OCI-LY7 (cell line): ENCODE results near the gene ADCK2. TPM values are rescaled to one million over a fixed set of nuclear protein-coding genes. Genes with fewer than 3 reads are reported as not detected.

Experiments
- BruUV-seq: library from RNA; stranded (reverse); fragments of 400-500 nt; replicated peaks from 2 replicates; lab custom pipeline; 2021; lab: Mats Ljungman, UMichigan
- CTCF ChIA-PET: fragments of 300-600 bp; sonication (Branson Sonifier 250); formaldehyde crosslinking; loops from one replicate; lab custom pipeline; 2022; ENCODE audit warnings: antibody characterized with exemption; ENCODE audit not compliant: unreplicated experiment; lab: Charles Lee
- POLR2A ChIA-PET: fragments of 300-600 bp; sonication (Branson Sonifier 250); formaldehyde crosslinking; loops from one replicate; lab custom pipeline; 2022; ENCODE audit warnings: antibody characterized with exemption; lab: Charles Lee
- DNase-seq: peaks from one replicate; pipeline ENCODE4 v3.0.0-alpha.2; 2015; ENCODE audit warnings: low spot score
- H2AFZ ChIP-seq: fragments of 200-600 bp; sonication (generic), shearing (Covaris generic); 2 replicates; pipeline ENCODE4 v1.6.1; 2014; ENCODE audit warnings: mild to moderate bottlenecking, antibody characterized with exemption, low read length, moderate library complexity
- H3K27ac ChIP-seq: fragments of 200-600 bp; sonication (generic); 2 replicates; pipeline ENCODE4 v1.5.1; 2014; ENCODE audit warnings: mixed run types, low read depth, mild to moderate bottlenecking, moderate library complexity, low read length, inconsistent platforms; ENCODE audit not compliant: poor library complexity, severe bottlenecking
- H3K36me3 ChIP-seq: fragments of 200-600 bp; sonication (generic); 2 replicates; pipeline ENCODE4 v1.6.1; 2014; ENCODE audit warnings: mild to moderate bottlenecking, antibody characterized with exemption, low read length, moderate library complexity, mixed read lengths; ENCODE audit not compliant: insufficient read depth
- H3K4me1 ChIP-seq: fragments of 200-600 bp; sonication (generic); 2 replicates; pipeline ENCODE4 v1.5.1; 2014; ENCODE audit warnings: mild to moderate bottlenecking, low read length; ENCODE audit not compliant: insufficient read depth, poor library complexity, severe bottlenecking
- H3K4me2 ChIP-seq: fragments of 200-600 bp; sonication (generic); 2 replicates; pipeline ENCODE4 v1.6.1; 2014; ENCODE audit warnings: mild to moderate bottlenecking, low read length
- H3K4me3 ChIP-seq: fragments of 200-600 bp; sonication (generic); 2 replicates; pipeline ENCODE4 v1.5.1; 2014; ENCODE audit warnings: mild to moderate bottlenecking, low read depth, low read length; ENCODE audit not compliant: poor library complexity, severe bottlenecking
- H3K79me2 ChIP-seq: fragments of 200-600 bp; sonication (generic); 2 replicates; pipeline ENCODE4 v1.6.1; 2016; ENCODE audit warnings: low read depth, mild to moderate bottlenecking, low read length, moderate library complexity, mixed read lengths; ENCODE audit not compliant: insufficient read depth
- H3K9me2 ChIP-seq: fragments of 200-600 bp; sonication (generic); 2 replicates; pipeline ENCODE4 v1.6.1; 2016; ENCODE audit warnings: mild to moderate bottlenecking, low read length, mixed read lengths; ENCODE audit not compliant: insufficient read depth
- H3K9me3 ChIP-seq: fragments of 200-600 bp; sonication (generic); 2 replicates; pipeline ENCODE4 v1.6.1; 2014; ENCODE audit warnings: mild to moderate bottlenecking, mixed run types, low read length, mixed read lengths
- H4K20me1 ChIP-seq: fragments of 200-600 bp; sonication (generic); 2 replicates; pipeline ENCODE4 v1.6.1; 2014; ENCODE audit warnings: mild to moderate bottlenecking, antibody characterized with exemption, low read length, moderate library complexity, mixed read lengths; ENCODE audit not compliant: insufficient read depth
- CTCF ChIP-seq: fragments of 200-600 bp; sonication (generic); conservative IDR thresholded peaks from 2 replicates; pipeline ENCODE4 v1.5.1; 2014; ENCODE audit warnings: mild to moderate bottlenecking, antibody characterized with exemption, low read length, moderate library complexity, mixed read lengths
- EZH2phosphoT487 ChIP-seq: fragments of 200-600 bp; sonication (generic); IDR thresholded peaks from 2 replicates; pipeline ENCODE4 v1.6.1; 2018; ENCODE audit warnings: low read depth, borderline replicate concordance, mild to moderate bottlenecking, mixed run types, antibody characterized with exemption, low read length, moderate library complexity, mixed read lengths
- intact Hi-C: fragments of 100-400 bp; cut with micrococcal nuclease; formaldehyde crosslinking; loops from one replicate; pipeline ENCODE4 v1.10.0; 2022; ENCODE audit not compliant: unreplicated experiment
- total RNA-seq, 2 experiments: library from RNA; depleted of rRNA in 1 of 2; stranded (reverse); fragments of >200 nt in 1 of 2; shearing (Covaris generic) in 1 of 2; gene quantifications; 2 replicates each; pipeline ENCODE4 v1.2.3, GENCODE V29; 2014 to 2022

The ADCK2 gene
- total RNA-seq, 2 experiments from 2014 or later: 45.8 to 60.2 TPM

GRCh38 chr7:140670343-140670935 is 2.3 kb upstream of the ADCK2 start:
- Histone ChIP-seq H3K27ac (no peak overlapping the region), H3K4me3 (no peak overlapping the region), H2AFZ (no peak overlapping the region), H3K4me2 (no peak overlapping the region), H3K9me2 (no peaks in the 10 kb centered on the region), H4K20me1 (no peaks in the 10 kb centered on the region), H3K36me3 (no peaks in the 10 kb centered on the region), H3K4me1 (peaks cover 37% of the 10 kb centered on the region), H3K9me3 (no peaks in the 10 kb centered on the region), H3K79me2 (peaks cover 13% of the 10 kb centered on the region; the same call in 1 of the 2 replicates)
- CTCF ChIA-PET: no interaction called here
- POLR2A ChIA-PET: interaction anchor here (0.7 kb wide), 1 partner anchor 677 kb away, joined by 3 read pairs; no protein-coding TSS in a partner anchor
- no peak for TF ChIP-seq EZH2phosphoT487
- TF ChIP-seq CTCF: no peak
- BruUV-seq: no TSS peak
- intact Hi-C loops: loop anchor here (5.0 to 10.0 kb wide), 3 partner anchors 278 to 1316 kb away; partner anchors contain the start of gene LUC7L2
- DNase-seq: peak; percentile 10

- BruUV-seq: no TSS peak
- no peaks in the 10 kb centered on the region for H3K9me3 ChIP-seq
- POLR2A ChIA-PET: interaction anchor here (3.6 kb wide), 1 partner anchor 24 kb away, joined by 10 read pairs; the partner anchor contains the start of gene NDUFB2
- peaks cover 52% of the 10 kb centered on the region for H3K4me1 ChIP-seq
- H3K79me2 ChIP-seq: peaks cover 24% of the 10 kb centered on the region; the same call in 1 of the 2 replicates
- DNase-seq: no peak
- TF ChIP-seq EZH2phosphoT487 (no peak), CTCF (no peak)
- H3K4me2 ChIP-seq: peak overlapping the region; percentile 67
- H2AFZ ChIP-seq: peak overlapping the region; percentile 81; the same call in 1 of the 2 replicates
- H3K4me3 ChIP-seq: peak overlapping the region; percentile 81
- no peaks in the 10 kb centered on the region for H3K9me2 ChIP-seq
- H3K27ac ChIP-seq: peak overlapping the region; percentile 98
- intact Hi-C loops: loop anchor here (1.0 to 10.0 kb wide), 4 partner anchors 193 to 1317 kb away; partner anchors contain the start of genes LUC7L2 and MKRN1
- CTCF ChIA-PET: no interaction called here
- peaks cover 4% of the 10 kb centered on the region for H3K36me3 ChIP-seq
- H4K20me1 ChIP-seq: no peaks in the 10 kb centered on the region
These were observed 779 bp upstream of the ADCK2 start for GRCh38 chr7:140671966-140672365.
